BE2C (cell line): ENCODE measurements around the gene C1orf105.

Experiments used
- DNase-seq: peaks from one replicate; pipeline ENCODE4 v3.0.0-alpha.2; 2020
- H3K27me3 ChIP-seq: fragments of 250-450 bp; sonication (Bioruptor Pico); 2 replicates; pipeline ENCODE4 v1.5.1; 2020; ENCODE audit warnings: mild to moderate bottlenecking
- H3K36me3 ChIP-seq: fragments of 250-450 bp; sonication (Bioruptor Pico); 2 replicates; pipeline ENCODE4 v1.5.1; 2020; ENCODE audit warnings: mild to moderate bottlenecking
- H3K4me1 ChIP-seq: fragments of 250-450 bp; sonication (Bioruptor Pico); 2 replicates; pipeline ENCODE4 v1.5.1; 2020
- H3K4me3 ChIP-seq: 2 replicates; pipeline ENCODE4 v1.5.1; 2011; ENCODE audit warnings: low read depth, low read length
- H3K9me3 ChIP-seq: fragments of 250-450 bp; sonication (Bioruptor Pico); 2 replicates; pipeline ENCODE4 v1.5.1; 2020
- CTCF ChIP-seq: IDR thresholded peaks from 2 replicates; pipeline ENCODE4 v1.5.1; 2012; ENCODE audit warnings: mild to moderate bottlenecking, low read depth, low read length

Gene C1orf105

GRCh38 chr1:172498857-172499256, 78.4 kb downstream of the C1orf105 start:
- Histone ChIP-seq H3K27me3 (no peaks in the 10 kb centered on the region), H3K4me1 (peaks cover 16% of the 10 kb centered on the region), H3K9me3 (no peaks in the 10 kb centered on the region), H3K36me3 (no peaks in the 10 kb centered on the region), H3K4me3 (no peak overlapping the region)
- no peak for TF ChIP-seq CTCF
- DNase-seq, result no peak

- Histone ChIP-seq H3K9me3 (no peaks in the 10 kb centered on the region), H3K4me3 (no peak overlapping the region), H3K36me3 (no peaks in the 10 kb centered on the region), H3K4me1 (peaks cover 16% of the 10 kb centered on the region), H3K27me3 (no peaks in the 10 kb centered on the region)
- DNase-seq, result no peak
- TF ChIP-seq CTCF, result no peak
Observed at GRCh38 chr1:172499636-172500141, 79.2 kb downstream of the C1orf105 start.

GRCh38 chr1:172500207-172500606, 79.7 kb downstream of the C1orf105 start:
- DNase-seq, result no peak
- no peaks in the 10 kb centered on the region for H3K27me3 ChIP-seq
- H3K4me1 ChIP-seq, result peaks cover 16% of the 10 kb centered on the region
- H3K36me3 ChIP-seq, result no peaks in the 10 kb centered on the region
- no peak overlapping the region for H3K4me3 ChIP-seq
- no peak for TF ChIP-seq CTCF
- no peaks in the 10 kb centered on the region for H3K9me3 ChIP-seq

GRCh38 chr1:172507741-172508140, 87.3 kb downstream of the C1orf105 start:
- Histone ChIP-seq H3K27me3 (no peaks in the 10 kb centered on the region), H3K4me3 (no peak overlapping the region), H3K4me1 (no peaks in the 10 kb centered on the region), H3K9me3 (no peaks in the 10 kb centered on the region), H3K36me3 (no peaks in the 10 kb centered on the region)
- no peak for TF ChIP-seq CTCF
- no peak for DNase-seq

- Histone ChIP-seq H3K36me3 (no peaks in the 10 kb centered on the region), H3K27me3 (no peaks in the 10 kb centered on the region), H3K4me1 (no peaks in the 10 kb centered on the region), H3K9me3 (no peaks in the 10 kb centered on the region), H3K4me3 (no peak overlapping the region)
- DNase-seq, result no peak
- TF ChIP-seq CTCF, result no peak
Observed at GRCh38 chr1:172510479-172510878, 90.0 kb downstream of the C1orf105 start.

GRCh38 chr1:172512591-172512990, 92.1 kb downstream of the C1orf105 start:
- no peak for DNase-seq
- Histone ChIP-seq H3K9me3 (no peaks in the 10 kb centered on the region), H3K4me1 (no peaks in the 10 kb centered on the region), H3K27me3 (no peaks in the 10 kb centered on the region), H3K4me3 (no peak overlapping the region), H3K36me3 (no peaks in the 10 kb centered on the region)
- no peak for TF ChIP-seq CTCF
